HG03460 (cell line): ENCODE results near the gene CGB5.
A peak's percentile ranks its signal among the peaks of the same experiment; 100 is the strongest.

Source experiments
- ATAC-seq: cut with Tn5 transposase; IDR thresholded peaks from one replicate; pipeline ENCODE4 v1.9.1; 2021; ENCODE audit not compliant: unreplicated experiment

The CGB5 gene

DNA sequence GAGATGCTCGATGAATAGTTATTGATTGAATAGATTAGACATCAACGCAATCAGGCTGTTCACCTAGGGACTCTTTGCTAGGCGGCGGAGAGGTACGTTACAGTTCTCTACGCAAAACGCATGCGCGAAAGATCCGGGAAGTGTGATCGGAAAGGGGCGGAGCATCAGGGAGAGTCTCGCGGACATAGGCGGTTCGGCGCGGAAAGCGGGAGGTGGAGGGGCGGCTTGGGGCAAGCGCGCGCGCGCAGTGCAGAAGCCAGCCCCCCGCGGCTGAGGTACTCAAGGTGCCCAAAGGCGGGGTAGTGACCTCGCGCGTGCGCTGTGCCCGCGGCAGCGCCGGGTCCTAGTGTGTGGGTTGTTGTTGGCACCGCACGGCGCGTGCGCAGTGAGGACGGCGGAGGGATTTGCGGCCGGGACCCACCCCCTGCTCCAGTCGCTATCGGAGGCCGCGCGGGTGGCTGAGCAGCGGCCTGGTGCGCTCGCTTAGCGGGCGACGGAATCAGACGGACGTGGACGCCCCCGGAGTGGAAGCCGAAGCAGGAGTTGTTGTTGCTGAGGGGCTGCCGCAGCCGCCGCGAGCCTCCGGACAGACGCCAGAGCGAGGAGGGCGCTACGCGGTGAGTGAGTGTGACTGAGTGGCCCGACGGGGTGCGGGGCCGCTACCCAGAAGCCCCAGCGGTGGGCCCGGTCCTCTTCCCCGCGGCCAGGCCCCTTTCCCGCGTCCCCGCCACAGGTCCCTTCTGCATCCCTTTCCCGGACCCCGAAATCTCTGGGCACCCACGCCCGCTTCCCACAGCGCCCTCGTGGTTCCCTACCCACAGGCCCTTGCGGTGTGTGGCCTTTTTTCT, 41.6 kb downstream of the CGB5 start, which contains the start of gene SNRNP70:
TSS of gene SNRNP70 (plus strand) at position 432 of the 848 bp plus-strand sequence. CDS start 964 bp downstream, outside the sequence.
- peak; percentile 84 for ATAC-seq

DNA sequence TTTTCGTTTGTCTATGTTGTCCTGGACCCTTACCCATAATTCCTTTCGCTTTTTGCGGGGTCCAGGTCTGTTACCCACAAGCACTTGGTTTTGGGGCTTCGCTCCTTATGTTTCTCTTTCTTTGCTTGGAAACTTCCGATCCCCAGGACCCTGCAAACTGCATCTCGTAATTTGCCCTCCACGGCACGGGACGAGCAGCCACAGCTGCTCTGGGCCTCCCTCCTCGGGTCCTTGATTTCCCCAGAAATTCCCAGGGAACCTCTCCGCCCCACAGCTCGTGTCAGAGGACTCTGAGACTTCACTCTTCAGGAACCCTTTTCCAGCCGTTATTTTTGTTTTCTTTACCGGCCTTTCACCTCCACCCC, 42.2 kb downstream of the CGB5 start:
- ATAC-seq, result no peak

DNA sequence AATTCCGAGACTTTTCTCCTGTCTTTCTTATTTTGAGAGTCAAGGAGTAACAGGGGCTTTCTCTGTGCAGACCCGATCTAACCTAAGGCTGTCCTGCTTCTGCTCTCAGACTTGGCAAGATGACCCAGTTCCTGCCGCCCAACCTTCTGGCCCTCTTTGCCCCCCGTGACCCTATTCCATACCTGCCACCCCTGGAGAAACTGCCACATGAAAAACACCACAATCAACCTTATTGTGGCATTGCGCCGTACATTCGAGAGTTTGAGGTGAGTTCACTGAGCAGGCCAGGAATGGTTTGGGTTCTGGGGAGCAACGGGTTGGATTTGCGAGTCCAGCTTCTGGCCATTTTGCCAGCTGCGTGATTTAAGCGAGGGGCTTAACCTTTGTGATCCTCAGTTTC, 42.6 kb downstream of the CGB5 start:
- ATAC-seq, result no peak

DNA sequence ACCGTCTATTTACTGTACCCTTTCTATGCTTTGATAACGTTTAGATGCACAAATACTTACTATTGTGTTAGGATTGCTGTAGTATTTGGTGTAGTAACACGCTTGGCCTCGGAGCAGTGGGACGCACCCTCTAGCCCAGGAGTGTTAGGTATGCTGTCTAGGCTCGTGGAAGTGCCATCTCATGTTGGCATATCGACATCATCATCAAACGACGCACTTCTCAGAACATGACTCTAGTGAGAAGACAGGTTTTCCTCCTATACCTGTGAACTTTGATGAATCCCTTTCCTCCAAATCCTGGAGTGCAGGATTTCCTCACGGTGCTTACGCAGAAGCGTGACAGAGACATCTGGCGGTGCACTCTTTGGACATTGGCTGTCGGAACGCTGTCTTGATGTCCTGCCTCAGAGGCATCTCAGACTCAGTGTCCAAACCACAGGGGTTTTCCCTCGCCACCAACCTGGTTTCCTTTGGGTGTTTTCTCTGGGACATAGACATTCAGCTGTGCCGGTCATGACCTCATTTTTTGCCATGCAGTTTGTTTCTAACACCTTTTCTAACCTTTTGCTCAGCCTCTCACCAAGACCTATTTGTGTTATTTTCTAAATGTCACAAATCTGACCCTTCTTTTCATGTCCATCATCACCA, 47.9 kb downstream of the CGB5 start:
- no peak for ATAC-seq

DNA sequence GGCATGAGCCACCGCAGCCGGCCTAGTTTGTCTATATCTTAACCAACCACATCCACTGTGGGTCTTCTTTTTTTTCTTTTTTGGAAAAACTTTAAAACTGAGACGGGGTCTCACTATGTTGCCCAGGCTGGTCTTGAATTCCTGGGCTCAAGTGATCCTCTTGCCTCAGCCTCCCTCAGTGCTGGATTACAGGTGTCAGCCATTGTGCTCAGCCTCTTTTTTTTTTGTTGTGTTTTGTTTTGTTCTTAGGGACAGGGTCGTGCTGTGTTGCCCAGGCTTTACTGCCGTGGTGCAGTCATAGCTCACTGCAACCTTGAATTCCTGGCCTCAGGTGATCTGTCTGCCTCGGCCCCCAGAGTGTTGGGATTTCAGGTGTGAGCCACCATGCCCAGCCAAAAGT, 49.0 kb downstream of the CGB5 start:
- no peak for ATAC-seq
